Hepatic stellate cell (primary cell): ENCODE results near the gene TRPC6.
"Not testable (repeated sequence)": the region's sequence is repeated elsewhere in the genome, so short reads cannot be mapped to it uniquely, and the experiment has no call there.

Experiments
- DNase-seq: peaks from one replicate; pipeline ENCODE4 v3.0.0; 2011; ENCODE audit warnings: low spot score

TRPC6 gene

DNA sequence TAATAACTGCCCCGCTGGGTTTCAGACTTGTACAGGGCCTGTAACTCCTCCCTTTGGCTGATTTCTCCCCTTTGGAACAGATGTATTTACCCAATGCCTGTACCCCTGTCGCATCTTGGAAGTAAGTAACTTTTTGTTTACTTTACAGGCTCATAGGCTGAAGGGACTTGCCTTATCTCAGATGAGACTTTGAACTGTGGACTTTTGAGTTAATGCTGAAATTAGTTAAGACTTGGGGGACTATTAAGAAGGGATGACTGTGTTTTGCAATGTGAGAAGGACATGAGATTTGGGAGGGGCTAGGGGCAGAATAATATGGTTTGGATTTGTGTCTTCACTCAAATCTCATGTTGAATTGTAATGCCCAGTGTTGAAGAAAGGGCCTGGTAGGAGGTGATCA, 62.0 kb downstream of the TRPC6 start:
- DNase-seq = no peak

DNA sequence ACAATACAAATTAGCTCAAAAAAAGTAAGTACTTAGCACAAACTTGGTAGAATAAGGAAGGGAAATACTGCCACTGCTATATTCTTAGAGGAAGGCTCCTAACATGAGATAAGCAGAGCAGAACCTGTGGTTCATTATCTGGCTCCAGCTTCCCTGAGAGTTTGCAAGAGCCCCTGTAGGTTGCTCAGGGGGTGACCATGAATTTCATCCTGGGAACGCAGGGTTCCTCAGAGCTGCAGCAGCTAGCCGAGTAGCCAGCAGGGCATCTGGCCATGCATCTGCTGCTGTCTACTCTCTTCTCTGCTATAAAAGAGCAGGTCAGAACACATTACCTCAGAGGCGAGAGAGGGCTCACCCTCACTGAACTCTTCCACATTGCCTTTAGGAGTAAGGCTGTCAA, 67.3 kb downstream of the TRPC6 start:
- no peak for DNase-seq

DNA sequence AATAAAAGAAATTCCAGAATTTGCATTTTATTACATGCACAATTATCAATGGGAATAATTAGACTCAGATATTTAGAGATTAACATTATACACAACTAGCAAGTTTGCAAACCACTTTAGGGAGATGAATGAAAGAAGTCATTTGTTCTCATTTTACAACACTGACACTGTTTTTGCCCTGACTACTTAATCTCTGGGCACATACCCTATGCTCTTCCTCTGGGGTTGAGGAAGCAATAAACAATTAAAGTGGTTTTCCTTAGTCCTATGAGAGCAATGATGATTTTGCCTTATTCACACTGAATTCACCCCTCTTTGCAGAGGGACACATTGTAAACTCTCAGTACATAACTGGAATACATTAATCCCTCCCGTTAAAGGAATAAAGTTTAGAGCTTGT, 72.7 kb downstream of the TRPC6 start:
- DNase-seq = no peak

DNA sequence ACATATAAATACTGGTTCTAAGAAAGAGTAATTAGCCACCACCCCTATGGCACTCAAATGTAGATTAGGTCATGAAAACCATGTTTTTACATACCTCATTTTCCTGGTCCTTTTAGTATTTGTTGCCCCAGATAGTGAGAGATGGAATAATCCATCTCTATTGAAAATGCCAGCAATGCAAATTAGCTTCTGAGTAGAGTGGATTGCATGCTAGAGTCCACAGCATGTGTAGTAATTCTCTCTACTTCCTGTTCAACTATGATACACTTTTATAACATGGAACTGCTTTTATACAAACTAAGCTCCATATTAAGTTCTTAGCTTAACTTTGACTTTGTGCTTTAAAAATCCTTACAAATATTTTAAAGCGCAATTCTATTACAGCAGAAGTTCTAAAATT, 73.2 kb downstream of the TRPC6 start:
- no peak for DNase-seq

DNA sequence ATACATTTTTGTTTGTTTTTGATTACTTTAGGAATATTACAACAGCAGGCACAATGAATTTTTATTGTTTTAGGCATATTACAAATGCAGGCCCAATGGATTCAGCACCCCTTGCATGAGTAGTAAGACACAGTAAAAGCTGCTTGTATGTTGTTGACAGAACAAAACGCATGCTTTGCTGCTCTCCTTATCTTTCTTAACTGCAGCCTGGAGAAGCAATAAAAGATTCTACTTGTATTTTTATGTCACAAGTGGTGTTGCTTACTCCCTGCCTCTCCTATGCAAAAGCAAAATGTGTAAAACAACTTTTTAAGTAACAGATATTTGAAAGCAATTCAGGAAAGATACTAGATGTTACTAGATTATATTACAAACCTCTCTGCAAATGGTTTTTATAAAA, 73.9 kb downstream of the TRPC6 start:
- DNase-seq = no peak

DNA sequence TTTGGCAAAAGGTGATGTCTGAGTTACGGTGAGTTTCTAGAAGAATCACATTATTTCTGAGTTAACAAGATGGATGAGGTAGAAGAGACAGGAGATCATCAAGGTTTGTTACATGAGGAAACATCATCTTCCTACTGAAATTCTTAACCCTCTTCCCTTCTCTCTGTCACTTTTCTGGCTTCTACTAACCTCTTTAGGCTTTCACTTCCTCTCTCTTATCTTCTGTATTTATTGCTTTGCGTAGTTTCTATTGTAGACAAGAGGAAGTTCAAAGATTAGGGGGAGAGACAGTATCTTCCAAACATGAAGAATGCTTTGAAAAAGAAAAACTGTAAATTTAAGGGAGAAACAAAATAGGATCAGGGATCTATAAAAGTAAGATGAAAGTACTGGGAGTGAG, 75.4 kb downstream of the TRPC6 start:
- DNase-seq = no peak

DNA sequence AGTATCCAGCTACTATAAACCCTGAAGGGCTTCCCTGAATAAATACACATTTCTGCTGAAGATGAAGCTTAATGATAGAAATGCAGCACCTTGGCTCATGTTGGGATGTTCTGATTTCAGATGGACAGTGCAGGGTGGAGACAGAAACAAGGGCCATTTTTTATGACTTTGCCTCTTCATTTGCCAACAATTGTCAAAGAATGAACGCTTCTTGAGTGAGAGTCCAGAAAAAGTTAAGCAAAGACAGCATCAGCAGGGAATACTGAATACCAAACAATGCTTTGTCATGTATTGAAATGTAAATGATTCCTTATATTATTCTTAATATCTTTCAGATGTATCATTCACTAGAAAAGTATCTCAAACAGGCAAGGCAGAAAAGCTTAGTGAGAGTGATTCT, 84.9 kb downstream of the TRPC6 start:
- DNase-seq = no peak

DNA sequence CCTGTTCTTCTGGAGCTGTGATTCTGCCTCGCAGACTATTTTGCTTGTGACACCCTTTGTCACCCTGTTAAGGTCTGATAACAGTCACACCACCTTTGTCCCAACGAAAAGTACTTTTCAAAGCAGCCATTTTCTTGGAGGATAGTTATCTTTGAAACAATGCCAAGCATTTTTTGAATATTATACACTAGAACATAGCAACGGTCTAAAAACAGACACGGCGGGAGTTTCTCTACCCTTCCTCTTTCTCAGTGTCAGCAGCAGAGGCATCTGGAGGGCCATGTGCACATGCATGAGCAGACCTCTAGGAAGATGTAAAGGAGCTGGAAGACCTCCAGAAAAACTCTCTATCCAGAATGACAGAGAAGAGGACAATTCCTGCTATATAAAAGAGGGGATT, 86.5 kb downstream of the TRPC6 start:
- DNase-seq = no peak

DNA sequence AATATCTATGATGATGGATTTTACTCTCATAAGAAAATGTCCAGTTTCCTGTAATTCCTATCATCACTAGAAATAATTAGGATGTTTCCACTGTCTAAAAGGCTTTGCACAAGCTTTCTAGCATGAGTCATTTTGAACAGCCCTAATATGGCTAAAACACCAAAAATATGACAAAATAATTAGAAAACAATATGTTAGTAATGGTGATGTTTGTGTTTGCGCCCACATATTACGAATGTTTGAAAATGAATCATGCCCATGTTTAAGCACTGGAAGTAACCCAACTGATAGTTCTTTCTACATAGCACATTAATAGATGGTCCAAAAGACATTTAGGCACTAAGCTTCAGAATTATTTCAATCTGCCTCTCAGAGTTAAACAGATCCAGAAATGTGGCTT, 96.0 kb downstream of the TRPC6 start:
- no peak for DNase-seq

DNA sequence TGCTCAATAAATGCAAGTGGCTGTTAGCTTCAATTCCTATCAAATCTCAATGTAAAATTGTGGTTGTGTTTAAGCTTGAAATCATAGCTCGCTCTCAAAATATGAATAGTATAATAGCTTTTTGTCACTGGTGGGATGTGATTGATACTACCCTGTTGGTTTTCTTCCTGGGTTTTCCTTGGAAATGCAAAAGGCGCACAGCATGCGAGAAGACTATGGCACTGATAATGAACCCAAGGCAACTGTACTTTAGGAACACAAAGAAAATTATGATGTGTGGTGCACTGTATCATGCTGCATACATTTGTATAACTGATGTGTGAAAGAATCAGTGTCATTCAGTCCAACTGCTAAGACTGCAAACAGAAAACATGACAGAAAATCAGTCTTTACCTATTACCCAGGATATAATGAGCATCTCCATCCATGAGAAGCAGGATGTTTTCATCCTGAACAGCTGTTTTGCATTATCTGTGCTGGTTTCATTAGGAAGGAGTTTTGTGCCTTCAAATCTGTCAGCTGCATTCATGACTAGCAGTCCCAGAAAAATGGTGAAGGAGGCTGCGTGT, 101.2 kb downstream of the TRPC6 start:
- DNase-seq = no peak

DNA sequence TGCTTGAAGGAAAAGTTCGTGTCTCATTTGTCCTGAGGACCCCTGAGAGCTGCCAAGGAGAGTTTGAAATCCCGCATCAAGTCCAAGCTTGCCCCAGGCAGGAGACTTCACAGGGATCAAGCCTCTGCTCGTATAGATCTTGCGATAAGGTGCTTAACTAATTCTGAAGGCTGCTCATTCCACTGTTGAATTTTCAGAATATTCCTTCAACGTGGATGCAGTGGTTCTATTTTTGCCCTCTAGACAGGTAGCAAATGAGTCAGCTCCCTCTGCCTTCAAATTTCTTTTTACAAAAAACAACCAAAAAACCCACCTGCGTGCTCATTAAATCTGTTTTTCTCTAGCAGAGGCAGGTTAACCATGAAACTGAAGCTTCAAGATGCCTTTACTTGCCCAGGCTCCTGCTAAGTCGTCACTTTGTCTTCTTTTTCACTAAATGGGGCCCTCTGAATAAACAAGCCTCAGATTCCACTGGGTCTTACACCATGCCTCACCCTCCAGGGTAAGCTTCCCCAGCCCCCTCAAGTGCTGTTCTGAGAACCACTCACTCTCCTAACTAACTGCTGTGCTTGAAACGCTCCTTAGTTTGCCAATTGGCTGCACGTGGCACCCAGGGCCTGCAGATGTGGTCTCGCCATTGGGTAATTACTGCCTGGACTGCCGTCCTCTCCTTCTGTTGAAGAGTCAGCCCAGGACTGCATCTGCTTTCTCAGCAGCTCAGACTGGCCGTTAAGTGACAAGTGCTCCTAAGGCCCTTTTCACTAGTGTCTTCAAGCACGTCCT, 105.0 kb downstream of the TRPC6 start:
- DNase-seq = no peak

DNA sequence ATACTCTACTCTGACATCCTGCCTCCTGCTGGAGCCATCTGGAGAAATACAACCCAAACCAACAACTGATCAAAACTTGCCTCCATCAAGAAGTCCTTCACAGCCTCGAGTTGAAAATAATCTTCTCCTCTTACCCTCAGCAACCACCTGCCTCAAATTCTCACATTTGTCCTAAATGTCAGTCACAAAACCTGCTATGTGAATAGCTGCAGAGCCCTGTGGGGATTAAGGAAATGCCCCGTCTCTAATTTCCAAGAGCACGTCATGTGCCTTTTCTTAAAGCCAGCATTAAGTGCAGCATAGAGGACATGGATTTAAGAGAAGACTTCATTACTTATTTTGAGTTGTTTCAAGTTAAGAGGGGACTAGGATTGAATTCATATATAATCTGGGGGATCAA, 105.9 kb downstream of the TRPC6 start:
- no peak for DNase-seq

DNA sequence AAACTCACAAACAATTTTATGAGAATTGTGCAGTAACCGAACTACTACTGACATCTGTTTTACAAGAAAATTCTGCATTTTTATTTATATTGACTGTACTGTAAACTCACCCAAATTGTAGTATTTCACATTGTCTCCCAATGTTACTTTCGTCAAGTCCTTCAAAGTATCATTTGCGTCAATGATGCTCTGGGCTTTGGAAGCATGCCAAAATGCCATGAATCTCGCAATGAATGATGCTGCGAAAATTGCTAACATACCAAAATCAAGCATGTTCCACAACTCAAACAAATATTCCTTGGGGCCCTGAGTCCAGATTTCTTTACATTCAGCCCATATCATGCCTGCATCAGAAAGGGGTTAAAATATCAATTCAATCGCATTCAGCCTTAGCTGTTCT, 107.6 kb downstream of the TRPC6 start:
- no peak for DNase-seq

DNA sequence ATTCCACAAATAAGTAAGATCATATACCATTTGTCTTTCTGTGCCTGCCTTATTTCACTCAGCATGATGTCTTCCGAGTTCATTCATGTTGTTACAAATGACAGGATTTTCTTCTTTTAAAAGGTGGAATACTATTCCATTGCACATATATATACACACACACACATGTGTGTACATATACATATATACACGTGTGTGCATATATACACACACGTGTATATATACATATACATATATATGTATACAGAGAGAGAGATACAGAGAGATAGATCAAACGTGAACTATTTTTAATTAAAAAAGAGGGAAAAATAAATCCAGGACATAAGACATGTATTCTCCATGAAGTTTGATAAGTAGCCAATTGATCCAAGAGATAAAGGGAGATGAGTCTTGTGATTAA, 108.1 kb downstream of the TRPC6 start:
- no peak for DNase-seq

DNA sequence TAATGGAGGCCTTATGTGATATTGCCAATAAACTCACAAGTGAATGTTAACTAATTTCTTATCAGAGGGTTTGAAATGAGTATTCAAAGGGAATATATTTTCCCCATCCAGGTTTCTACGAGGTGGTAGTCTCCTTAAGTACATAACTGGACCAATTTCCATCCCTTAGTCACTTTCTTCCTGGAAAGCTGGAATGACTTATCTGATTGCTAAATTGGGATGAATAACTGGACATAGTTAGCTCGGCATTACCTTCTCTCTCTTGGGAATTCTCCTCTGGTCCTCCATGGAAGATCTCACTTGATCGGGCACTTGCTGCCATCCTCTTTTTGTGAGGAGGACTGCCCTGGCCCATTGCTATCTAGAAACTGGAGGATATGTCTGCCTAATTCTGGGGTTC, 109.1 kb downstream of the TRPC6 start:
- DNase-seq = no peak

DNA sequence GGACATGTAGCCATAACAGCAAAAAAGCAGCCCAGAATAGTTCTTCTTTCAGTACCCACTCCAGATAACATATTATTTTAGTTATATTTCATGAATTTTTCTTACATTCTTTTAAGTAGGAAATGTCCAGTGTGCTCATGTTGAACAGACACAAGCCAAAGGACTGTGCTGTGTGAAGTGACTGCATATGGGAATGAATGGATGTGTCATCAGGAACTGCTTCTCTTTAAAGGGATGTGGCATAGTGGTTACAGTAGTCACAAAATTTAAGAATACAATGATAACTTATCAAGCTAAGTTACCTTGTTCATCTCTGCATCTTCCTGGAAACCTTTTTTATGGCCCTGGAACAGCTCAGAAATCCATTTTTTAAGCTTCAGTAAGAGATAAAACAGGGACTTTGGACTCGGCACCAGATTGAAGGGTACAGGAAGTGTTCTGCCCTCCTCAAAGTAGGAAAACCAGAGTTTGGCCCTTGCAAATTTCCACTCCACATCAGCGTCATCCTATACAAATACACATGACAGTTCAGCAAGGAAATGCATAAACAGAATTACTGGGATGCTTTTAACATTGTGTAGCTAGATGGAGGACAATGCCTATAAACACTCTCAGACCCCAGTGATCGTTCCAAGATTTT, 112.8 kb downstream of the TRPC6 start:
- DNase-seq = no peak

DNA sequence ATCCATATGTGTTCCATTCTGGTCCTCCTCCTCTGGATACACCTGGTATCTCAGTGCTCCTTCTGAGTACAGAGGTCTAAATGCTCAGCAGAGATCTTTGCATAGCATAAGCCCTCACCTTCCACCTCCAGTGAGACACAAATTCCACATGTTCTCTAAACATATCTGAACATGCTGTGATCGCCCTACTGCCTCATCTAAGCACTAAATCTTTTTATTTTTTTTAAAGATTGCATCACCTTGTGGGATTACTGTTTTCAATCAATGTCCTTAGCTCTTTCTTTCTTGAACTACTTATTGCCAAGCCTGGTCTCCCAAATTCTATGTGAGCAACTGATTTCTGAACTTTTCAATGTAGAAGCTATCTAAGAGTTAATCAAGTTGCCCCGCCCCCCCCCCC, 113.4 kb downstream of the TRPC6 start:
- no peak for DNase-seq

DNA sequence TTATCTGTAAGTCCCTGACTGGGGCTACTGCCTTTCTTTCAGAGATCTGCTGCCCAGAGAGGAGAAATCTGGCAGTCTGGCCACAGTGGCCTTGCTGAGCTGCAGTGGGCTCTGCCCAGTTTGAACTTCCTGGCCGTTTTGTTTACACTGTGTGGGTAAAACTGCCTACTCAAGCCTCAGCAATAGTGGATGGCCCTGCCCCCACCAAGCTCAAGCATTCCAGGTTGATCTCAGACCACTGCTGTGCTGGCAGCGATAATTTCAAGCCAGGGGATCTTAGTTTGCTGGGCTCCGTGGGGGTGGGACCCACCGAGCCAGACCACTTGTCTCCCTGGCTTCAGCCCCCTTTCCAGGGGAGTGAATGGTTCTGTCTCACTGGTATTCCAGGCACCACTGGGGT, 117.5 kb downstream of the TRPC6 start:
- no peak for DNase-seq

DNA sequence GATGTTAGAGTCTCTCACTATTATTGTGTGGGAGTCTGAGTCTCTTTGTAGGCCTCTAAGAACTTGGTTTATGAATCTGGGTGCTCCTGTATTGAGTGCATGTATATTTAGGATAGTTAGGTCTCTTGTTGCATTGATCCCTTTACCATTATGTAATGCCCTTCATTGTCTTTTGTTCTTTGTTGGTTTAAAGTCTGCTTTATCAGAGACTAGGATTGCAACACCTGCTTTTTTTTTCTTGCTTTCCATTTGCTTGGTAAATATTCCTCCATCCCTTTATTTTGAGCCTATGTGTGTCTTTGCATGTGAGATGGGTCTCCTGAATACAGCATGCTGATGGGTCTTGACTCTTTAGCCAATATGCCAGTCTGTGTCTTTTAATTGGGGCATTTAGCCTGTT, 119.4 kb downstream of the TRPC6 start:
- not testable (repeated sequence) for DNase-seq

DNA sequence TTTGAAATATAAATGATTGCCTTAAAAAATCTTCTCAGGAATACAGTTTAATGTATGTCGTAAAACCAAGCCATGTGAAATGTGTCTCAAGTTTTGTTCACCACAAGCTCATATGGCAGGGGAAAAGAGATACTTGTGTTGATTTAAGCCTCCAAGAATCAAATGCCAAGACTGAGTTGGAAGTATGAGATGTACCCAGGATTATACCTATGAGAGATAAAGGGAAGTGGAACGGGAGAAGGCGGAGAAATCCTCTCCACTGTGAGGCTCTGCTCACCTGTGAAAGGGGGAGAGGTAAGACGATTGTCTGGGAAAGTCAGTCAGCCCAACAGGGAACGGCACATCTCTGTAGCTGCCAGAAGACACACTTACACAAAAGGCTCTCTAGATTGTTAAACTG, 124.8 kb downstream of the TRPC6 start:
- no peak for DNase-seq

DNA sequence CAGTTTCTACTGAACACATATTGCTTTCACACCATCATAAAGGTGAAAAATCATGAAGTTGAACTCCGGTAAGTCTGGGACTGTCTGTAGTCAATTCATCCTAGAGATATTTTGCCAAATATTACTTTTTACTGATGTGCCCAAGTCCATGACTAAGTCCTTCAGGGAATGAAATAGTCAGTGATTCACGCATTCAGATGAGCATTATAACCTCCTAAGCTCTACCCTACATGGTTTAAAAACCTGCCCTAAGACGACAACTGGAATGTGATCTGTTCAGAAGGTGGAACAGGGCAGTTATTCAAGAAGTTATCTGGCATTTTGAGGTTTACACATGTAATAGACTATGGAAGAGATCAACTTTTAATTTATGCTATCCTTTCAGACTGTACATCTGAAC, 125.6 kb downstream of the TRPC6 start:
- DNase-seq = no peak

DNA sequence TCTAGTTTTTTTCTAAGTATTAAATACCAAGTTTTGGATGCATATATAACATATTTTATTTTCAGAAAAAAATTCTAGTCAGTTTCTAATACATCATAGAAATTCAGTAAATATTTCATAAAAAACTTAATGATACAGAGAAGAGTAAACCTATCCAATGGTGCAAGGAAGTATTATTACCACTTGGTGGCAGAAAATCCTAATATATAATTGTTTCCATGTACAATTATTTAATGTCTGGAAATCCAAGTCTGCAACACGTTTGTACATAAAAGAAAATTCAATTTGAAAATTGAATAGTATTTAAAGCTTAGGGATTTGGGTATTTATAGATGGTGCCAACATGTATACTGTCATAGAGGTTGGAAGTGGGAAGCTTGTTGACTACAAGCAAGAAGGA, 127.0 kb downstream of the TRPC6 start:
- DNase-seq = no peak

DNA sequence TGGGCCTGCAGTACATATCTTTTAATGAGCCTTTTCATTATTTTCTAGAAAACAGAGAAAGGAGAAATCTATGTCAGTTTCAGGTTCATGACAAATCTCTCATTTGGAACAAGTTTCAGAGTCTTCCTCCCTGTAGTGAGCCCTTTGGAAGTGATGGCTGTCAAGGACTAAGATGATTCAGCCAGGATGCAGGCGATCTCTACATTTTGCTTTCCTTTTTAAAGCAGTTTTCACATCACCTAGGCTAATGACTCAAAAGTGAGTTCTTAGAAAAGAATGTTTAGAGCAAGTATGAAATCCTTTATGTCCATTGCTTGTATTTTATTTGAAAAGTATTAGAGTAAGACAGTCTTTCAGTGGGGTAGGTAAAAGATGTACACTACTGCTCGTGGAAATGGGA, 130.1 kb downstream of the TRPC6 start:
- no peak for DNase-seq
